ENCODE data around the gene LIMK1. TPM values are rescaled to one million over a fixed set of nuclear protein-coding genes. Genes with fewer than 3 reads are reported as not detected.

The LIMK1 gene
- total and polyA plus RNA-seq, 2 donors (not counting 3 experiments of a cell fraction or from before 2014, with no cell fraction given): 52.9 to 54.5 TPM

DNA sequence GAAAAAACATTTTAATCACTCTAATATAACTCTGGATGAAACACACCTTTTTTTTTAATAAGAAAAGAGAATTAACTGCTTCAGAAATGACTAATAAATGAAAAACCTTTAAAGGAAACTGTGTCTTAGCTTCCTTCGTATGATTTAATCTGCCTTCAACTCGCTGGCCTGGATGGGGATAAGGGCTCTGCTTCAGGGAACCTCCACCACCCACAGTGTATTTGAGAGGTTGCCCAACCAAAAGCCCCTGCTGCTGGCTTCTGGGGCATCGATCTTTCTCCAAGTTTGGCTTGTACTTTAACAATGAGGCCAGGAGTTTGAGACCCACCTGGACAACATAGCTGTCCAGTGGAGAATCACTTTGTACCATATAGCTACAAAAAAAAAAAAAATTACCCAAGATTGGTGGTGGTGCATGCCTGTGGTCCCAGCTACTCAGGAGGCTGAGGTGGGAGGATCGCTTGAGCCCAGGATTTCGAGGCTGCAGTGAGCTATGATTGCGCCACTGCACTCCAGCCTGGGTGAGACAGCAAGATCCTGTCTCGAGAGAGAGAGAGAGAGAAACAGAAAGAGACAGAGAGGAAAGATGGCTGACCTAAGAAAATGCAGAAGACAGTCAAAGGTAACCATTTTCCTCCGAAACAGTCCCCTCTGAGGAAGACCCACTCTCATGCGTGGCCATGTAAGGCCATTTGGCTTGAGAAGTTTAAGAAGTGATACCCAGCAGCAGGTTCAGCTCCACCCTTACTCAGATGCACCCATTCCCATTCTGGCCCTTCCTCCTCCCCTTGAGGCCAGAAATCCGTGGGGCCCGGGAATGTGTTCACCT is 13.6 kb upstream of the LIMK1 start:
- dilution Hi-C loops (cut with MboI; ENCODE audit: extremely low pct_ligation_motif_present, low sequenced_read_pairs) (no loop called here), intact Hi-C loops (cut with micrococcal nuclease) (loop anchor here (2.0 kb wide), 2 partner anchors 15 to 331 kb away; no protein-coding TSS in a partner anchor)
- no peaks in the 10 kb centered on the region for H3K27me3 ChIP-seq (ENCODE audit: control insufficient read depth in 2 of 2, insufficient read depth in 2 of 2, low read length in 2 of 2)
- H3K9me1 ChIP-seq (replicated peaks; ENCODE audit: control insufficient read depth, extremely low read depth, insufficient read depth, low read length): no peaks in the 10 kb centered on the region
- no peak for TF ChIP-seq JUN (IDR thresholded peaks at IDR 0.05; ENCODE audit: borderline replicate concordance, insufficient read depth, insufficient read length, low read depth)
- TF ChIP-seq GATA2 (IDR thresholded peaks at IDR 0.05; ENCODE audit: insufficient read depth, insufficient read length, low read depth, low read length): no peak
- TF ChIP-seq POLR2AphosphoS5 (IDR thresholded peaks at IDR 0.05; ENCODE audit: insufficient read depth, low read depth, low read length): no peak
- TF ChIP-seq, protein P1, sequence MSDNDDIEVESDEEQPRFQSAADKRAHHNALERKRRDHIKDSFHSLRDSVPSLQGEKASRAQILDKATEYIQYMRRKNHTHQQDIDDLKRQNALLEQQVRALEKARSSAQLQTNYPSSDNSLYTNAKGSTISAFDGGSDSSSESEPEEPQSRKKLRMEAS (IDR thresholded peaks at IDR 0.05; ENCODE audit: insufficient read depth, insufficient read length): no peak
- H3K36me3 ChIP-seq (ENCODE audit: control insufficient read depth in 2 of 2, extremely low read depth in 1 of 2, insufficient read depth in 2 of 2, low read length in 2 of 2): no peaks in the 10 kb centered on the region
- H3K4me2 ChIP-seq (ENCODE audit: insufficient read depth, low read length): no peak overlapping the region
- H3K4me3 ChIP-seq (replicated peaks in 1 of 3; ENCODE audit: insufficient read depth in 1 of 3, low read depth in 1 of 3, low read length in 3 of 3): no peak overlapping the region
- no peak overlapping the region for H3K9ac ChIP-seq (replicated peaks; ENCODE audit: extremely low read depth, insufficient read depth, low read length)
- DNase-seq (ENCODE audit: low read depth, low spot score) (no peak), FAIRE-seq (no peak)
- H3K79me2 ChIP-seq (ENCODE audit: control insufficient read depth, insufficient read depth, low read length): no peaks in the 10 kb centered on the region
- no TSS peak for BruUV-seq (replicated peaks)
- no peaks in the 10 kb centered on the region for H3K4me1 ChIP-seq (ENCODE audit: control insufficient read depth, extremely low read depth, insufficient read depth, low read length)
- CTCF ChIA-PET: interaction anchor here (0.8 to 6.2 kb wide), 11 partner anchors 14 to 331 kb away, joined by 3 to 32 read pairs (median 7); partner anchors contain the start of genes ELN and LIMK1
- no peaks in the 10 kb centered on the region for H4K20me1 ChIP-seq (replicated peaks; ENCODE audit: control insufficient read depth, extremely low read depth, insufficient read depth, low read length)
- H3K27ac ChIP-seq (ENCODE audit: insufficient read depth, low read depth, low read length): no peak overlapping the region
- no peak overlapping the region for H2AFZ ChIP-seq (ENCODE audit: low read depth, low read length)
- POLR2A ChIA-PET: interaction anchor here (0.6 kb wide), 2 partner anchors 22 to 183 kb away, joined by 3 to 10 read pairs; no protein-coding TSS in a partner anchor
- no peaks in the 10 kb centered on the region for H3K9me3 ChIP-seq (replicated peaks; ENCODE audit: control insufficient read depth, insufficient read depth, low read length)

DNA sequence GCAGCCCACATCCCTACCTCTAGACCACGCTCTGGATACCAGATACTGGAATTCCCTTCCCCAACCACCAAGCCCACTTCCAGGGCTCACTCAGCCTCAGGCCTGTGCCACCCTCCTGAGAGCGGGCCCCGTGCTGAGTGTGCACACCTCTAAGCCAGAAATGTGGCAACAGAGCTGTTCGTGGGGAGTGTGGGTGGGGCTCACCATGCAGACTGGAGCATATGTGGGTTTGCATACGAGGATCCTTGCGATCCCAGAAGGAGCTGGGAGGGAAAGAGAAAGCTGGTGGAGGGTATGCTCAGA is 13.0 kb upstream of the LIMK1 start:
- no peaks in the 10 kb centered on the region for H3K4me1 ChIP-seq (ENCODE audit: control insufficient read depth, extremely low read depth, insufficient read depth, low read length)
- no peaks in the 10 kb centered on the region for H4K20me1 ChIP-seq (replicated peaks; ENCODE audit: control insufficient read depth, extremely low read depth, insufficient read depth, low read length)
- H3K9me1 ChIP-seq (replicated peaks; ENCODE audit: control insufficient read depth, extremely low read depth, insufficient read depth, low read length): no peaks in the 10 kb centered on the region
- intact Hi-C loops (cut with micrococcal nuclease) (no loop called here), dilution Hi-C loops (cut with MboI; ENCODE audit: extremely low pct_ligation_motif_present, low sequenced_read_pairs) (no loop called here)
- H3K4me3 ChIP-seq (replicated peaks in 1 of 3; ENCODE audit: insufficient read depth in 1 of 3, low read depth in 1 of 3, low read length in 3 of 3): no peak overlapping the region
- no TSS peak for BruUV-seq (replicated peaks)
- H3K9me3 ChIP-seq (replicated peaks; ENCODE audit: control insufficient read depth, insufficient read depth, low read length): no peaks in the 10 kb centered on the region
- no peaks in the 10 kb centered on the region for H3K36me3 ChIP-seq (ENCODE audit: control insufficient read depth in 2 of 2, extremely low read depth in 1 of 2, insufficient read depth in 2 of 2, low read length in 2 of 2)
- no peak for FAIRE-seq
- no peak overlapping the region for H2AFZ ChIP-seq (ENCODE audit: low read depth, low read length)
- POLR2A ChIA-PET: no interaction called here
- DNase-seq (ENCODE audit: low read depth, low spot score): no peak
- H3K4me2 ChIP-seq (ENCODE audit: insufficient read depth, low read length): no peak overlapping the region
- no peaks in the 10 kb centered on the region for H3K27me3 ChIP-seq (ENCODE audit: control insufficient read depth in 2 of 2, insufficient read depth in 2 of 2, low read length in 2 of 2)
- no peaks in the 10 kb centered on the region for H3K79me2 ChIP-seq (ENCODE audit: control insufficient read depth, insufficient read depth, low read length)
- H3K27ac ChIP-seq (ENCODE audit: insufficient read depth, low read depth, low read length): no peak overlapping the region
- TF ChIP-seq MYC (IDR thresholded peaks at IDR 0.05; ENCODE audit: low read depth, low read length): no peak
- TF ChIP-seq GATA2 (IDR thresholded peaks at IDR 0.05; ENCODE audit: insufficient read depth, insufficient read length, low read depth, low read length): no peak
- no peak for TF ChIP-seq JUN (IDR thresholded peaks at IDR 0.05; ENCODE audit: borderline replicate concordance, insufficient read depth, insufficient read length, low read depth)
- no peak for TF ChIP-seq EZH2 (IDR thresholded peaks at IDR 0.05; ENCODE audit: borderline replicate concordance, low read depth, low read length, severe bottlenecking)
- TF ChIP-seq POLR2AphosphoS5 (IDR thresholded peaks at IDR 0.05; ENCODE audit: insufficient read depth, low read depth, low read length): no peak
- no peak overlapping the region for H3K9ac ChIP-seq (replicated peaks; ENCODE audit: extremely low read depth, insufficient read depth, low read length)
- CTCF ChIA-PET: interaction anchor here (1.1 to 6.2 kb wide), 8 partner anchors 33 to 330 kb away, joined by 3 to 32 read pairs (median 6); partner anchors contain the start of gene ELN
